ENCODE measurements around the gene TJP2.

TJP2 gene

DNA sequence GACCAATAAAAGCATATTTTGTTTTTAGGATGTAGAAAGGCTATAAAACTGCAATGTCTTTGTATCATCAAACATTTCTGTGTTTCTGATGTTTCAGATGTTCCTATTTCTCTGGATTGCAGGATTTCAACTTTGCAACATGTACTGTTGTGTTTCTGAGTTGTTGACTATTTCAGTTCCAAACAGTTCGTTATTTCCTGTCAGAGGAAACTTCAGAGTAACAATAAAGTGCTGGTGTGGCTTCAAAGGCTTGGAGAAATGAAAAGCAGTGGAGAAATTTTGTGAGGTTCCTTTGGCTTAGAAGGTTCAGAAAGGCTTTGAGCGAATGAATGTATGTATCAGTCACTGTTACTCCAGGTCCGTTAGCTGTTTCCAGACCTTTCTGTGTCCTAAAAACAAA lies 17.2 kb downstream of the TJP2 start:
- no peak for DNase-seq (ENCODE audit: low spot score)

DNA sequence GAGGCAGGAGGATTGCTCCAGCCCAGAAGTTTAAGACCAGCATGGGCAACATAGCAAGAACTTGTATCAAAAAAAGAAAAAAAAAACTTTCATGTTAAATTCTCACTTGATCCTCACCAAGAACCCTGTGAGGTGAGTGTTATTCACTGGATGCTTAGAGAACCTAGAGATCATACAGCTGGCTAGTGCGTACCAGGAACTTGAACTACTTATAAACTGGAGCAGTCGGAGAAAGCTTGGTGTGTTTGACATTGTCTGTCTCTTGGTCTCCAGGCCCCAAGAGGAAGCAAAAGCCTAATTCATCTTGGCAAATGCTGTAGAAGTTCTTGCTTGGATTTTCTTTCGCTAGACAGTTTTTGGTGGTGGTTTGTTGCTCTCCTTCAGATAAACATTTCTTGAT lies 18.1 kb downstream of the TJP2 start:
- no peak for DNase-seq (ENCODE audit: low spot score)

DNA sequence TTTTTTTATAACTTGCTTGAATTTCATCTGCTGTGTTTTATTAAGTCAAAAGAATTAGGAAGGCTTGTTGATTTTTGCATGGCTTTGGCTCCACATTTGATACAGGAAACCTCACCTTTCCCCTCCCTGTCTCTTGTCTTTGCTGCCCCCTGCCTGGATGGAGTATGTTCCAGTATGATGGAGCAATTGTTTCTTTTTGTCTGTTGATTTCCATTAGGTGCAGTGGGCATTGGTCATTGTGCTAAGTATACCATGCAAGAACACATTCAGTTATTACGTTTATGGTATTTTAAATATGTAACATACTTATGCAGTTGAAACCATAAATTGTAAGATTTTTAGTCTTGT lies 19.6 kb downstream of the TJP2 start:
- DNase-seq (ENCODE audit: low spot score), result peak; percentile 36

DNA sequence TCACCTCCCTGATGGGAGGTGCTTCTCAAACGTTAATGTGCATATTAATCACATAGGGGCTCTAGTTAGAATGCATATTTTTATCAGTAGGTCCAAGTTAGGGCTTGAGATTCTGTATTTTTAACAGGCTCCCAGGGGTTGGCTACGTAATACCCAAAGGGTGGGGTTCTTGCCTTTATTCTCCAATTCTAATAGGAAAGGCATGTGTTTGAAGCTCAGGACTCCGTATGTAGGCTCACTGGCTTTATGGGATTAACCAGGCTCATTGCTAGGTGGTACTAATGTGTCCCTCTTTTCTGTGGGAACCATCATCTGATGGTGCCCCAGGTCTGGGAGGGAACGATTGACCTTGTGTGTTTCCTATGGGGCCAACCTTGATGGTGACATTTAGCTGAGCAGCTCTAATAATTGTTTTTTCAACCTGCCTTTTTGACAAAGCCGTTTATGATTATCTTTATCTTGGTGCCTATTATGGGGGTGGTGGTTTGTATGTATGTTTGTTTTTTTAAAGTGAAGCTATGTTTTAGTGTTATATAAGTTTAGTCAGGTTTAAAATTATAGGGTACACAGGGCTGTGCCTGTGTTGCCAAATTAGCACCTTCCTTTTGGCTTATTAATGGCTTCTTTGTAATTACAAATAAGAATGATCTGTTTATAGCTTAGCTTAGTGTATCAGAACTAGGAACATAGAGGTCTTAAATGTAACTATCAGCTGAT lies 20.8 kb downstream of the TJP2 start:
- DNase-seq (ENCODE audit: low spot score), result no peak

- no peak for DNase-seq (ENCODE audit: low spot score)
These were observed 21.6 kb downstream of the TJP2 start for GRCh38 chr9:69195668-69196067.

DNA sequence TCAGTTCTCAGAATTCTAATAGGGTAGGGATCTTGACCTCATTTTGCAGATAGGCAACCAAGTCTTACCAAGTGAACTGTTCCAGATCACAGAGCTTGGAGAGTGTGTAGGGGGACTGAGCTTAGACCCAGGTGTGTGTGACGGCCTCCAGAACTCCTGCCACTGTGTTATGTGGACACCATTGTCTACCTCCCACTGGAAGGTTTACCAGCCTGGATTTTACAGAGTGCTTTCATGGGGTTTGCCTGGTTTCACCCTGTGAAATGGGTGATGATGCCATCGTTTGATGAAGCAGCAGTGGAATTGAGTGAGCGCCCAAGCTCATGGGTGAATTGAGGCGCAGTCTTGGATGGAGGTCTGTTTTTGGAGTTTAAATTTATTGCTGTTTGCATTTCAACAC lies 23.6 kb downstream of the TJP2 start:
- DNase-seq (ENCODE audit: low spot score), result no peak

- no peak for DNase-seq (ENCODE audit: low spot score)
These were observed 24.6 kb downstream of the TJP2 start for GRCh38 chr9:69198521-69199220.

DNA sequence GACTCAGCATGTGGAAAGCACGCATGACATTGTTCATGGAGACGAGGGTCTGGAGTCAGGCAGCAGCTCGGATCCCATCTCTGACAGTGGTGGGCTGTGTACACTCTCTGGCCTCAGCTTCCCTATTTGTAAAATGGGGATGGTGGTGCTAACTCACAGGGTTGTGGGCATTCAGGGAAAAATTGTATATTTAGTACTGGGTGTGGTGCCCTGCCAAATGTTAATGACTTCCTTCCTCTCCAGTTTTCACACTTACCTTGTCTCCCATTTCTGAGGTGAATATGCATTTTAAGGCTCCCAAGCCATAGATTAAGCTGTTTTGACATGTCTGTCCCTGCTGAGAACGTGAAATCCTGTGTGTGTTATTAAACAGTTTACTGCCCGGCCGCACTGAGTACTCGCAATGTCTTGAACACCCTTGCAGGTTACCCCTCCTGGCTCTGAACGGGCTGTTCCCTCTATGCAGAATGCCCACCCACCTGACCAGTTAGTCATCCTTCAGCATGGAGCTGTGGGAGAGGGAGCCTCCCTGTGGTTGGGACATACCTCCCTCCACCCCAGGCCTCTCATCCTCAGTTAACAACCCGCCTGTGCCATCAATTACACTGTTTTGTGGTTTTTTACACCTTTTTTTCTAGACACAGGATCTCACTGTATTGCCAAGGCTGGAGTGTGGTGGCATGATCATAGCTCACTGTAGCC lies 25.8 kb downstream of the TJP2 start:
- DNase-seq (ENCODE audit: low spot score), result peak; percentile 70

DNA sequence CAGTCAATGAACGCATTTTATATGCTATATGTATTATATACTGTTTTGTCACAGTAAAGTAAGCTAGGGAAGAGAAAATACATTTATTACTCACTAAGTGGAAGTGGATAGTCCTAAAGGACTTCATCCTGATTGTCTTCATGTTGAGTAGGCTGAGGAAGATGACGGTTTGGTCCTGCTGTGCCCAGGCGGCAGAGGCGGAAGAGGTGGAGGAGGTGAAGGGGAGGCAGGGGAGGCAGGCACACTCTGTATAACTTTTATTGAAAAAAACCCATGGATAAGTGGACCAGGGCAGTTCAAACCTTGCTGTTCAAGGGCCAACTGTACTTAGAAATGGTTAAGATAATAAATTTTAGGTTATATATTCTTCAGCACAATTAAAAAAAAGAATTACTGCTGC lies 28.5 kb downstream of the TJP2 start:
- DNase-seq (ENCODE audit: low spot score), result no peak

DNA sequence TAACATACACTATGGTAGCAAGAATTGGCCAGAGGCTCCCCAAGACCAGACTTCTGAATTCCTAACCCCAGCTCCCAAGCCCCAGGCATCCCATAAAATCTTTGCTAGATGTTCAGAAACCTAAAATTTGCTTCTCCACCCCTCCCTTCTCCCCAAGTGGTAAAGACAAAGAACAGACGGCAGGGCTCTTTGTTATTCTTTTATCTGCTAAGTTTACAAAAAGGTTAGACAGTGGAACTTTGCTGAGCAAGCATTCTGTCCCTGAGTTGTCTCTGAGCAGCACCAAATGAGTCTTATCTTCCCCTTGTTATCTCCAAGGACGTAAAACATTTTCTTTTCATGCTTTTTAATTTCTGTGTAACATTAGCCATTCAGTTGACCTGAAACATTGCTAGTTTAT lies 30.2 kb downstream of the TJP2 start:
- no peak for DNase-seq (ENCODE audit: low spot score)

DNA sequence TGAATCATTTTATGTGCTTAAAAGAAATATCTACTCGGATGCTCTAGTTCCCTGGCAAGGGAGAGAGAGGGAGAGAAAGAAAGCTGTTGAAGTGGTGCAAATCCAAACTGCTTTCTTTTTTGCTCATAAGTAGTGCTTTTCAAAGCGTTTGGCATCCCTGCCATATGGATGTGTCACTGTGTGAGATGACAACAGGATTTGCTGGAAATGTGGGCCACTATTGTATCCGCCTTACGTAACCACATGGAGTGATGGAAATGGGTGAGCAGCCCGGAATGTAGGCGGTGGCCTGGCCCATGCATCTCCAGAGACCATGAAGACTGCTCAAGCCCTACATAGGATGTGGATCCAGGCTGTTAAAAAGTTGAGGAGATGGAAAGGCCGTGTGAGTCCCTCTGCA lies 30.8 kb downstream of the TJP2 start:
- DNase-seq (ENCODE audit: low spot score), result no peak

- DNase-seq (ENCODE audit: low spot score), result no peak
These were observed 32.0 kb downstream of the TJP2 start for GRCh38 chr9:69206047-69206446.

GRCh38 chr9:69207503-69207902 lies 33.4 kb downstream of the TJP2 start:
- no peak for DNase-seq (ENCODE audit: low spot score)

DNA sequence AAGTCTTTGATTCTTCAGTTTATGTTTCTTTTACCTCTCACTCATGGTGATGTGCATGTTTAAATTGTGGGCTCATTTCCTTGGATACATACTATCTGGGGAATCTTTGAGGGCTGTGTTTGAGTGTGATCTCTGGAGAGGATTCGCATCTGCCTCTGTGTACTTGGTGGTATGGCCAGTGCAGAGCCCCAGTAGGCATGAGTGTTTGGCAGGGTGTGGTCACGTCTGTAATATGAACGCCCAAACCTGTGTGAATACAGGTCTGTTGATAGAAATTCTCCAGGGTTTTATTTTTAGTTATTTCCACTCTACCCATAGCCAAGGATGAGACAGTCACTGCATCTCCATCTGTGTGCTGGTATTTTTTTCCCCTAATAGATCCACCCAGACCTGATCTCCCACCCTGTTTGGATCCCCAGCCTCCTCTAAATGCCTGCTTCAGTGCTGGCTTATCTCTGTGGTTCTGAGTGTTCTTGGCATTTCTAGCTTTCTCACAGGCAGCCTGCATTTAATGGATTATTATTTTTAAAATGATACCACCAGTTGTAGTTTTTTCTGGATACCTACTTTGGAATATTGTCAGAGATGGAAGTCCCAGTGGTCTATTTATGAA lies 37.5 kb downstream of the TJP2 start:
- DNase-seq (ENCODE audit: low spot score), result no peak

GRCh38 chr9:69213647-69214046 lies 39.6 kb downstream of the TJP2 start:
- DNase-seq (ENCODE audit: low spot score), result no peak

DNA sequence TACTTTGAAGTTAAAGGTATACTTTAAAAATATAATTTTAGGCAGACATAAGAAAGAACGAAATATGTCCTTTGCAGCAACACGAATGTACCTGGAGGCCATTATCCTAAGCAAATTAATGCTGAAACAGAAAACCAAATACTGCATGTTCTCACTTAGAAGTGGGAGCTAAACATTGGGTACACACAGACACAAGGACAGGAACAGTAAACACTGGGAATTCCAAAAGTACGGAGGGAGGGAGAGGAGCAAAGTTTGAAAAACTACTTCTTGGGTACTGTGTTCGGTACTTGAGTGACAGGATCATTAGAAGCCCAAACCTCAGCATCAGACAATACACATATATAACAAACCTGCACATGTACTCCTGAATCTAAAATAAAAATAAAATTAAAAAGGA lies 40.9 kb downstream of the TJP2 start:
- no peak for DNase-seq (ENCODE audit: low spot score)

GRCh38 chr9:69215774-69216485 lies 41.9 kb downstream of the TJP2 start:
- DNase-seq (ENCODE audit: low spot score), result no peak

- no peak for DNase-seq (ENCODE audit: low spot score)
These were observed 44.1 kb downstream of the TJP2 start for GRCh38 chr9:69218166-69218565.

DNA sequence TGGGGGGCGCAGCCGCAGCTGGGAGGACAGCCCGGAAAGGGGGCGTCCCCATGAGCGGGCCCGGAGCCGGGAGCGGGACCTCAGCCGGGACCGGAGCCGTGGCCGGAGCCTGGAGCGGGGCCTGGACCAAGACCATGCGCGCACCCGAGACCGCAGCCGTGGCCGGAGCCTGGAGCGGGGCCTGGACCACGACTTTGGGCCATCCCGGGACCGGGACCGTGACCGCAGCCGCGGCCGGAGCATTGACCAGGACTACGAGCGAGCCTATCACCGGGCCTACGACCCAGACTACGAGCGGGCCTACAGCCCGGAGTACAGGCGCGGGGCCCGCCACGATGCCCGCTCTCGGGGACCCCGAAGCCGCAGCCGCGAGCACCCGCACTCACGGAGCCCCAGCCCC lies 47.0 kb downstream of the TJP2 start:
- DNase-seq (ENCODE audit: low spot score), result no peak

GRCh38 chr9:69222970-69223369 lies 48.9 kb downstream of the TJP2 start:
- peak; percentile 12 for DNase-seq (ENCODE audit: low spot score)

DNA sequence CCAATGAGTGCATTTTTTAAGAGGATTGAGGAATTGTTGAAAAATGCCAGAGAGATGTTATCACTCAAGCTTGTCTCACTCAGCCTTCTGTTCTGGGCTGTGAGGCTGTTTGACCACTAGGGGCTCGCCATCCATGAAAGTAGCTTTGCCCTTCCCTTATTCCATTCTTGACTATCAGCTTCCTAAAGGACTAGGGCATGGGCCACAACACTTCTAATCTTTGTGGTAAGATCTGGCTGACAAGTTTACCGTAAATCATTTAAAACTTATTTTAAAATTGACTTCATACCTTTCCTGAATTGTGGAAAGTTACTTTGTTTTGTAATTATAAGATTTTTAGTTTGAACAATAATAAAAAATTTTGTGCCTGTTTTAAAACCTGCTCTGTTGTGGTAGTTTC lies 49.5 kb downstream of the TJP2 start:
- peak; percentile 53 for DNase-seq (ENCODE audit: low spot score)

- DNase-seq (ENCODE audit: low spot score), result no peak
These were observed 55.3 kb downstream of the TJP2 start for GRCh38 chr9:69229367-69229766.

All from SW480 (cell line).